ENCODE results near the gene PAXX. TPM values are rescaled to one million over a fixed set of nuclear protein-coding genes. Genes with fewer than 3 reads are reported as not detected.

PAXX gene
- total RNA-seq, 2 experiments from 2014 or later, result 80.6 to 85.2 TPM

DNA sequence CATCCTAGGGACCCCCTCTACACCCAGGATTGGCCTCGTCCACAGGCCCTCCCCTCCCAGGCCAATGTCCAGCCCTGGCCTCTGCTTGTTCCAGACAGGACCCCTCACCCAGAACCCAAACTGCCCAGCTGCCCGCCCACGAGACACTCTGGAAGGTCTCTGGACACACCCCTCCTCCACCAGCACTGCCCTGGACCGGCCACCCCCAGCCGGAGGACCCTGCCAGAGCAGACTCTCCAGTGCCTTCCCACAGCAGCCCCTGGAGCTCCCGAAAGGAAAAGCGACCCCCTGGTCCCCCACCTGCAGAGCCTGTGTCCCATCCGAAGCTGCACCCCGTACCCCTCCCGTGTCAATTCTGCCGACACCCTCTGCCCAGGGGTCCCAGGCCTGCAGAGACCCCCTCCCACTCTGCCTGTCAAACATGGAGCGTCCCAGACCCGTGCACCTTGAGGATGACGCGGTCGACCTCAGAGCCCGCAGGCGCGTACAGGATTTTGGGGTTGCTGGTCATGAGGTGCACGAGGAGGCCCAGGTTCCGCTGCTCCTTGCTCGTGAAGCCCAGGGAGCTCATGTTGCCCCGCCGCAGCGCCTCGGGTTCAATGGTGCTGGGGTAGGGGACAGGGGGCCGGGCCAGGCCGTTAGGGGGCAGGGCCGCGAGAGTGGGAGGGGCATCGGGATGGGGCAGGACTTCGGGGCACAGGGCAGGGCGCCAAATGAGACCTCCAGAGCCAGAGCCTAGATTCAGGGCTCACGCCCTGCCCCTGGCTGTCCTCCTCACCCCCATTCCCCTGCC is 27.9 kb downstream of the PAXX start:
- H3K4me3 Mint-ChIP-seq, result no peak overlapping the region
- POLR2A ChIA-PET, result interaction anchor here (0.7 to 0.9 kb wide), 2 partner anchors 49 to 221 kb away, joined by 3 read pairs; partner anchors contain the start of gene TUBB4B
- H3K36me3 Mint-ChIP-seq (ENCODE audit: low read depth), result peaks cover 11% of the 10 kb centered on the region
- H3K27me3 Mint-ChIP-seq (ENCODE audit: low read depth), result no peaks in the 10 kb centered on the region
- peaks cover 23% of the 10 kb centered on the region for H3K4me1 Mint-ChIP-seq (ENCODE audit: low read depth)
- CTCF ChIA-PET, result interaction anchor here (1.3 to 4.1 kb wide), 2 partner anchors 9 to 27 kb away, joined by 3 to 18 read pairs; partner anchors contain the start of gene PAXX
- DNase-seq (no peak), ATAC-seq (no peak)
- H3K27ac Mint-ChIP-seq, result peak overlapping the region; percentile 34
- H3K9me3 Mint-ChIP-seq (ENCODE audit: insufficient read depth), result no peaks in the 10 kb centered on the region

DNA sequence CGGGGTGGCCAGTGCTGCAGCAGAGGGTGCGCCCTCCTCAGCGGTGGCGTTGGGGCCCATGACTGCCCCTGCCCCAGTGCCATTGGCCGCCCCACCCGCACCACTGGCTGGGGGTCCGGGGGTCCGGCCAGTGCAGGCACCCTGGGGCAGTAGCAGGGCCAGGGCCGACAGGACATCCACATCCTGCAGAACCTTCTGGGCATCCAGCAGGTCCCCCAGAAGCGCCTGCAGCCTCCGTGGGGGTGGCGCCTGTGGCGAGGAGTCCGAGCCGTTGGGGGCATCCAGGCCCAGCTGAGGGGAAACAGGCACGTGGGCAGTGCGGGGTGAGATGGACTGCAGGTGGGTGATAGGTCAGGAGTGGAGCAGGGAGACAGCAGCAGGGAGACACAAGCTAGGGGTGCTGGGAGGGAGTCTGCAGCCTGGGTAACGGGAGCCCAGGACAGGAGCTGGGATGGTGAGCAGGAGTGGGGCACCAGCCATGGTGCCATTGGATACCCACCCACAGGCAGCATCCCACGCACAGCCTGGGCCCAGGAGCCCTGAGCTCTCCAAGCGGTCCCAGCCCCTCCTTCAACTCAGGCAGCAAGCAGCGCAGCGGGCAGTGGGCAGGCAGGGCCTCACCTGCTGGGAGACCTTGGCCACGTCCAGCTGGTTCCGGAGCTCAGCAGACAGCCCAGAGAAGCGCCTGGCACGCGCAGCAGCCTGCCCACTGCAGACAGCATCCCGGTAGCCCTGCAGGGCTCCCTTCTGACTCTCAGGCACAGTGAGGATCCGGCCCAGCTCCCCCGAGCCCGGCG is 28.7 kb downstream of the PAXX start:
- no peak for ATAC-seq
- Mint-ChIP-seq H3K4me1 (ENCODE audit: low read depth) (peaks cover 23% of the 10 kb centered on the region), H3K4me3 (no peak overlapping the region), H3K36me3 (ENCODE audit: low read depth) (peaks cover 10% of the 10 kb centered on the region), H3K9me3 (ENCODE audit: insufficient read depth) (no peaks in the 10 kb centered on the region), H3K27ac (no peak overlapping the region), H3K27me3 (ENCODE audit: low read depth) (no peaks in the 10 kb centered on the region)
- ChIA-PET POLR2A (interaction anchor here (0.7 kb wide), 1 partner anchor 49 kb away, joined by 3 read pairs; no protein-coding TSS in a partner anchor), CTCF (interaction anchor here (1.3 to 4.1 kb wide), 3 partner anchors 8 to 28 kb away, joined by 3 to 18 read pairs (median 4); partner anchors contain the start of gene PAXX)
- no peak for DNase-seq

DNA sequence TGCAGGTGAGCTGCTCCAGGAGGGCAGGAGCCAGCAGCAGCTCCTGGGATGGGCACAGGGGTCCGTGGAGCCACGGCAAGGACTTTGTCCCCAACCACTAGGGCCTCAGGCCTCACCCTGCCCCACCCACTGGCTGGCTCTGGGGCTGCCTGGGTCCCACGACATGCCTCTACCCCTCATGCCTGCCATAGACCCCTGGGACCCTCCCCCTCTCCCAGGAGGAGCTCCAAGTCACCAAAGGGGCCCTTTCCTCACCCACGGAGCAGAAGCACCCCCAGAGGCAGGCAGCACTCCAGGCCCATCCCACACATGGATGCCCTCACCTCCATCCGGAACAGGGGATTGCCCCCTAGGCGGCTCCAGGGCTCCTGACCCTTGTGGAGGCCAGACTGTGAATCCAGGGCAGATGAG is 29.4 kb downstream of the PAXX start:
- CTCF ChIA-PET, result interaction anchor here (1.4 to 4.1 kb wide), 2 partner anchors 8 to 13 kb away, joined by 4 to 18 read pairs; no protein-coding TSS in a partner anchor

DNA sequence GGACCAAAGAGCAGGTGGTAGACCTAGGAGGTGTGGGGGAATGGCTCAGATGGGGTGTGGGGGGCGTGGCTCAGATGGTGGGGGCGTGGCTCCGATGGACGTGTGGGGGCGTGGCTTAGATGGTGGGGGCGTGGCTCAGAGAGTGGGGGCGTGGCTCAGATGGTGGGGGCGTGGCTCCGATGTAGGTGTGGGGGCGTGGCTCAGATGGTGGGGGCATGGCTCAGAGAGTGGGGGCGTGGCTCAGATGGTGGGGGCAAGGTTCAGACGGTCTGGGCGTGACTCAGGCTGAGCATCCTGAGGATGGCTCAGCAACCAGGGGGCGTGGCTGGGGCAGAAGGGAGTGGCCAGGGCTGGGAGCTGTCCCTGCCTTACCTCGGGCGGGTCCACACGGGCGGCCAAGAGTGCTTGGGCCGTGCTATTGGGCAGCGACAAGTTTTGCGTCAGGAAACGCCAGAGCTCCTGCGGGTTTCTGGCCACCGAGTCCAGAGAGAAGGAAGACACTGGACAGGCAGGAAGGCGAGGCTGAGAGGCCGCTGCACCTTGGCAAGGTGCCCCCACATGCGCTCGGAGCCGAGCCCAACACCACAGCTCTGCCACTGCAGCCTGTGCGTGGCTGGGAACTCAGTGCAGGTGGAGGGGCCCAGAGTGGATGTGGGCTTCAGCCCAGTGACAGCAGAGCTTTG is 29.9 kb downstream of the PAXX start:
- DNase-seq (peak; percentile 83), ATAC-seq (peak; percentile 80)
- H3K9me3 Mint-ChIP-seq (ENCODE audit: insufficient read depth), result no peaks in the 10 kb centered on the region
- ChIA-PET CTCF (interaction anchor here (1.4 kb wide), 1 partner anchor 13 kb away, joined by 4 read pairs; no protein-coding TSS in a partner anchor), POLR2A (interaction anchor here (0.7 kb wide), 1 partner anchor 13 kb away, joined by 3 read pairs; no protein-coding TSS in a partner anchor)
- no peak overlapping the region for H3K4me3 Mint-ChIP-seq
- peaks cover 6% of the 10 kb centered on the region for H3K36me3 Mint-ChIP-seq (ENCODE audit: low read depth)
- peaks cover 28% of the 10 kb centered on the region for H3K4me1 Mint-ChIP-seq (ENCODE audit: low read depth)
- H3K27me3 Mint-ChIP-seq (ENCODE audit: low read depth), result peaks cover under 1% of the 10 kb centered on the region
- H3K27ac Mint-ChIP-seq, result peak overlapping the region; percentile 36

More for the DNA sequence above, 29.4 kb downstream of the PAXX start:
- DNase-seq (no peak), ATAC-seq (no peak)
- H3K4me1 Mint-ChIP-seq (ENCODE audit: low read depth), result peaks cover 25% of the 10 kb centered on the region
- no peaks in the 10 kb centered on the region for H3K9me3 Mint-ChIP-seq (ENCODE audit: insufficient read depth)
- POLR2A ChIA-PET, result interaction anchor here (0.7 kb wide), 1 partner anchor 13 kb away, joined by 3 read pairs; no protein-coding TSS in a partner anchor
- no peak overlapping the region for H3K4me3 Mint-ChIP-seq
- peaks cover 10% of the 10 kb centered on the region for H3K36me3 Mint-ChIP-seq (ENCODE audit: low read depth)
- H3K27ac Mint-ChIP-seq, result no peak overlapping the region
- no peaks in the 10 kb centered on the region for H3K27me3 Mint-ChIP-seq (ENCODE audit: low read depth)

DNA sequence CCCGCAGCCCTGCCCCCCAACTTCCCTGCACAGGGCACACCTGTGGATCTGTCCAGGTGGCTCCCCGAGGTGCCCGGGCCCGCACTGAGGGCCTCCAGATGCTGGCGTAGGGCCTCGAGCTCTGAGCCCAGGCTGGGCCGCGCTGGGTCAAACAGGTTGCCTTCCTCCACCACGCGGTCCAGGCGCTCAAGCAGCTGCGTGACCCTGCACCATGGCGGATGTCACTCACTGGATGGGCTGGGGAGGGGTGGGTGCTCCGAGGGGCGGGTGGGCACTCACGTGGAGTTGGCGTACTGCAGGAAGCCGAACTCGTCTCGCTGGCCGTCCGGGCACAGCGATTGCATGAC is 30.4 kb downstream of the PAXX start:
- Mint-ChIP-seq H3K27ac (no peak overlapping the region), H3K36me3 (ENCODE audit: low read depth) (peaks cover 6% of the 10 kb centered on the region), H3K9me3 (ENCODE audit: insufficient read depth) (no peaks in the 10 kb centered on the region), H3K27me3 (ENCODE audit: low read depth) (peaks cover 2% of the 10 kb centered on the region), H3K4me1 (ENCODE audit: low read depth) (peaks cover 31% of the 10 kb centered on the region), H3K4me3 (no peak overlapping the region)
- POLR2A ChIA-PET, result no interaction called here
- DNase-seq (no peak), ATAC-seq (no peak)
- CTCF ChIA-PET, result no interaction called here

DNA sequence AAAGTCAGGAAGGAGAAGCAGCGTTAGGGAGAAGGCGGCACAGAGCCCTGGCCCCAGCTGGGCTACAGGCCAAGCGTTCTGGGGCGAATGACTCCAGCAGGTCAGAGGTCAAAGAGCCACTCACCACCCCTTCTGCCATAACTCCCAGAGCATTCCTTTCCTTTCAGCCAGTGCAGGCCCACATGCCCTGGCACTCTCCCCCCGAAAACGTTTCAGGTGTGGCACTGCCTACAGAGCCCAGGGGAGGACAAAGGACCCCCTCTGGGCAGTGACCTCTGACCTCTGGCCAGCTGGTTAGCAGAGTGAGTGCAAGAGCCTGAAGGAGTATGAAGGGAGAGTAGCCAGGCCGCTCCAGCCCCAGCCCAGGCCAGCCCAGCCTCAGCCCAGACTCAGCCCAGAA is 30.9 kb downstream of the PAXX start:
- CTCF ChIA-PET, result interaction anchor here (4.5 kb wide), 1 partner anchor 12 kb away, joined by 34 read pairs; no protein-coding TSS in a partner anchor
- Mint-ChIP-seq H3K9me3 (ENCODE audit: insufficient read depth) (no peaks in the 10 kb centered on the region), H3K4me3 (no peak overlapping the region), H3K27ac (no peak overlapping the region), H3K4me1 (ENCODE audit: low read depth) (peaks cover 31% of the 10 kb centered on the region), H3K27me3 (ENCODE audit: low read depth) (peaks cover 2% of the 10 kb centered on the region), H3K36me3 (ENCODE audit: low read depth) (peaks cover 6% of the 10 kb centered on the region)
- DNase-seq (no peak), ATAC-seq (no peak)
- POLR2A ChIA-PET, result no interaction called here

DNA sequence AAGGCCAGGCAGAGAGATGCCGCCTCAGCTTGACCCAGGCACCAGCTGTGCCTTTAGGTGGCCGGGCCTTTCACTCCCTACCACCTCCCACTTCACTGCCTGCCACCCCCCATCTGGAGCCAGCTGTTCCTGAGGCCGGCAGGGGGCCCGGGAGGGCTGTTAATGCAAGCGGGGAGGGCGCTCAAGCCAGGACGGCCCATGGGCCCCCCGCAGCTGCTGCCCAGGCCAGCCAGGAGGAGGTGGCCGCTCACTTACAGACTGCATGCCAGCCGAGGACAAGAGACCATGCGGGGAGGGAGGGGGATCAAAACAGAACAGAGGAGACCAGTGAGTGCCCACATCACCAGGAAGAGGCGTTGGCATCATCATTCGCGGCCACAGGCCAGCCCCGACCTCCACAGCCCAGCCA is 31.4 kb downstream of the PAXX start:
- Mint-ChIP-seq H3K36me3 (ENCODE audit: low read depth) (peaks cover 6% of the 10 kb centered on the region), H3K27ac (no peak overlapping the region), H3K4me3 (no peak overlapping the region), H3K9me3 (ENCODE audit: insufficient read depth) (no peaks in the 10 kb centered on the region), H3K4me1 (ENCODE audit: low read depth) (peaks cover 32% of the 10 kb centered on the region), H3K27me3 (ENCODE audit: low read depth) (peaks cover 2% of the 10 kb centered on the region)
- CTCF ChIA-PET, result interaction anchor here (4.5 kb wide), 1 partner anchor 12 kb away, joined by 34 read pairs; no protein-coding TSS in a partner anchor
- POLR2A ChIA-PET, result no interaction called here
- ATAC-seq (no peak), DNase-seq (no peak)

DNA sequence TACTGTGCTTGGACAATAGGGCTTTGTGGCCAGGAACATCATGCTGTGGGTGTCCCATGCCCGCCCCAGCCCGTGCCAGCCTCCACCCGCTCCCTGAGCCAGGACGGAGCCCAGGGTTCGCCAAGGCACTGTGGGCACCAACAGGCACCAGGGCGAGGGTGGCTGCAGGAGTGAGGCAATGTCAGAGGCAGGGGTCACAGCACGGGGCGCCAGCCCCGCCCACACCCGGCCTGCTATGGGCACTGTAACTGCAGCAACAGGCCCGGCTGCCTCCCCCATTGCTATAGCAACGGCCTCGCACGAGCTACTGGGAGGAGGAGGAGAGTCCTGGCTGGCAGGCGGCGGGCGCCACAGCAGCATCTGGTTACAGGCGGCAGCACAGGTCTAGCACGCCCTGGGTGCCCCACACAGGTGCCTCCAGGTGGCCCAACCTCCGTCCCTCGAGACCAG is 33.3 kb downstream of the PAXX start:
- no peak for ATAC-seq
- H3K4me3 Mint-ChIP-seq, result no peak overlapping the region
- H3K36me3 Mint-ChIP-seq (ENCODE audit: low read depth), result peaks cover 2% of the 10 kb centered on the region
- peaks cover 47% of the 10 kb centered on the region for H3K4me1 Mint-ChIP-seq (ENCODE audit: low read depth)
- ChIA-PET CTCF (interaction anchor here (1.0 to 4.5 kb wide), 6 partner anchors 10 to 78 kb away, joined by 3 to 34 read pairs (median 4); partner anchors contain the start of gene NPDC1), POLR2A (interaction anchor here (0.5 to 0.8 kb wide), 3 partner anchors 37 to 198 kb away, joined by 3 read pairs; no protein-coding TSS in a partner anchor)
- H3K27ac Mint-ChIP-seq, result no peak overlapping the region
- H3K9me3 Mint-ChIP-seq (ENCODE audit: insufficient read depth), result no peaks in the 10 kb centered on the region
- DNase-seq, result no peak
- H3K27me3 Mint-ChIP-seq (ENCODE audit: low read depth), result peaks cover 2% of the 10 kb centered on the region

DNA sequence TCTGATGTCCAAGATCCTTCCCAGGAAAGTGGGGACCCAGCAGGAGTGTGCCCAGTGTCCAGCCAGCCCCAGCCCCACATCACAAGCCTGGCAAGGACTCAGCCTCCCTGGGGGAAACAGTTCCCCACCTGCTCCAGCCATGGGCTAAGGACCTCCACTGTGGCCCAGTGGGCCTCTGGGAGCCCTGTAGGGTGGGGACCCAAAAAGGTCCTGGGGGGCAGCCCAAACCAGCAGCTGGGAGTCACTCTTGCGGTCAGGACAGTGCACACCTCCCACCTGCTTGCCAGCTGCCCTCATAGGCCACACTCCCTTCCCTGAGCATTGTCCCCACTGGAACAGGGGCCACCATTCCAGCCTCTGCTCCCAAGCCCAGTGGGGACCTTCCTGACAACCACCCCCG is 34.2 kb downstream of the PAXX start:
- CTCF ChIA-PET, result interaction anchor here (1.0 to 4.5 kb wide), 6 partner anchors 9 to 78 kb away, joined by 3 to 34 read pairs (median 4); partner anchors contain the start of genes CLIC3 and NPDC1
- H3K4me1 Mint-ChIP-seq (ENCODE audit: low read depth), result peaks cover 54% of the 10 kb centered on the region

DNA sequence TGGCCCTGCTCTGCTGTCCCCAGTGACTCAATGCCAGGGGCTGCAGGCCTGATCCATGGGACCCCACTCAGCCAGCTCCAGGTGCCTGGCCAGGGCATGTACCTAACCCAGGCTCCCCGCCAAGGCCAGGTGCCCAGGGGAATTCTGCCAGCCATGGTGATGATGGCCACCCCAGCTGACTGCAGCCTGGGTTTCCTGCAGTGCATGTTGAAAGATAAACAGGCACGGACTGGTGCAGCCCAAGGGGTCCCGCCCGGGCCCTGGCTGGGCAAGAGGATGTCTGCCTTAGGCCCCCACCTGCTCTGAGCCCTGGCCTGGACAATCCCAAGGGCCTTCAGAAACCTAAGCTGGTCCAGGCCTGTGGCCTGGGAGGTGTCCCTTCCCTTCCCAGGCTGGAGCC is 34.6 kb downstream of the PAXX start:
- peak overlapping the region; percentile 78 for H3K4me3 Mint-ChIP-seq
- H3K27me3 Mint-ChIP-seq (ENCODE audit: low read depth), result peaks cover 2% of the 10 kb centered on the region
- peaks cover 2% of the 10 kb centered on the region for H3K36me3 Mint-ChIP-seq (ENCODE audit: low read depth)
- no peak overlapping the region for H3K27ac Mint-ChIP-seq
- H3K4me1 Mint-ChIP-seq (ENCODE audit: low read depth), result peaks cover 57% of the 10 kb centered on the region
- POLR2A ChIA-PET, result interaction anchor here (0.9 kb wide), 1 partner anchor 77 kb away, joined by 4 read pairs; no protein-coding TSS in a partner anchor
- CTCF ChIA-PET, result interaction anchor here (1.5 to 4.5 kb wide), 6 partner anchors 8 to 77 kb away, joined by 4 to 41 read pairs (median 30); partner anchors contain the start of genes CLIC3, NPDC1 and PAXX
- DNase-seq, result no peak
- no peak for ATAC-seq
- H3K9me3 Mint-ChIP-seq (ENCODE audit: insufficient read depth), result no peaks in the 10 kb centered on the region

More for the DNA sequence above, 34.2 kb downstream of the PAXX start:
- peak overlapping the region; percentile 78 for H3K4me3 Mint-ChIP-seq
- H3K27ac Mint-ChIP-seq, result no peak overlapping the region
- peaks cover 2% of the 10 kb centered on the region for H3K27me3 Mint-ChIP-seq (ENCODE audit: low read depth)
- peaks cover 2% of the 10 kb centered on the region for H3K36me3 Mint-ChIP-seq (ENCODE audit: low read depth)
- DNase-seq, result no peak
- ATAC-seq, result no peak
- H3K9me3 Mint-ChIP-seq (ENCODE audit: insufficient read depth), result no peaks in the 10 kb centered on the region
- POLR2A ChIA-PET, result interaction anchor here (0.8 to 0.9 kb wide), 2 partner anchors 38 to 77 kb away, joined by 3 to 4 read pairs; no protein-coding TSS in a partner anchor

All from activated CD8-positive, alpha-beta T cell treated with anti-CD3 and anti-CD28 coated beads, Interleukin-2, amount 10 ng/mL, durations not matched to agents 7 days and 5 days (primary cell).